ENCODE measurements around the gene DLGAP1.

DNA sequence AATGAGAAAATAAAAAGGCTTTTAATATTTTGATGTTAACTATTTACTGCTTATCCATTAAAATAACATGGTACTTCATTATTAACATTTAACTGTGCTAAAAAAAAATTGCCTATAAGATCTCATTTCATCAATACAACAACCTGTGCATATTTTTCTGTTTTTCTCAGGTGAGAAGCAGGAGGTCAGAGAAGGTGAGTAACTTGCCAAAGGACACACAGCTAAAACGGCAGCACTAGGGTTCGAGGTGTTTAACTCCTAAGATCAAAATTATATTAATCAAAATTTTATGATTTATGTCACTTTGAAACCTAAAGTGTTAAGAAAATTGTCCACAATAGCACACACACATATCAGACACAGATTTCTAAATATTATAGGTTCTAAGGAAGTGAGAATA, 639.1 kb downstream of the DLGAP1 start:
- TF ChIP-seq CTCF (IDR thresholded peaks at IDR 0.05; ENCODE audit: insufficient read depth, low read length, poor library complexity, severe bottlenecking) (no peak), EZH2phosphoT487 (conservative IDR thresholded peaks at IDR 0.05; ENCODE audit: low read length) (no peak)
